CD4-positive, alpha-beta T cell treated with Interleukin-21 for 1 hour (primary cell): Measurements from ENCODE around the gene CTNNA2.

Experiments used
- DNase-seq: peaks from one replicate; pipeline ENCODE4 v3.0.0-alpha.2; 2020

The CTNNA2 gene

GRCh38 chr2:79936715-79937114 lies 423.9 kb downstream of the CTNNA2 start:
- no peak for DNase-seq

DNA sequence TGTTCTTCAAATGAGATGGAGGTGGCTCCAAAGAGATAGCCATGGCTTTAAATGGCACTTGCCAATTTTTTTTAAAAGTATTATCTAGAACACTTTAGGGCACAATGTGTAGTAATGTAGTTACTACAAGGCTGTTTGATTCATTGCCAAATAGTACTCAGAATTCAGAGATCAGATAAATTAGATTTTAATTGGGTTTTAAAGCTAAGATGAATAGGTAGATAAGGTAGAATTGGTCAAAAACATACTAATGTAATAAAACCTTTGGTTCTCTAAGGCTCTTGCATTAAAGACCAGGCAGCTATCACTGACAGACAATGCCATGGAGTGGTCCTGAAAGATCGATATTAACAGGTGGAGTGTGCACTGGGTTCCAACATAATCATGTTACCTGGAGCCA lies 425.8 kb downstream of the CTNNA2 start:
- DNase-seq: no peak

DNA sequence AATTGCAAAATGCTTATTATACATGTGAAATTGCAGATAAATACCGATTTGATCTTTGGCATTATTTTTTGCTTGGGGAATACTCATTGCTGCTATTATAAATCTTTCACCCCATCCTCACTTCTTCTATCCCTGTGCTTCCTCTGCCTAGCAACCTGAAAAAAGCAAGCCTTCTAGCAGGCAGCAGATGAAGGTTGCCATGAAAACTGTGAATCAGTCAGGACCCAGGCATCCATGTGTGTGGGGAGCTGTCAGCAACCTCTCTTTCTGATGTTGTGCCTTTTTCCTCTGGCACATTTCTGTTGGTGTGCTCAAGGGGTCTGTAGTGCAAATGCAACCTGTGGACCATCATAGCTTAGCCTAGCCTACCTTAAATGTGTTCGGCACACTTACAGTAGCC lies 427.5 kb downstream of the CTNNA2 start:
- DNase-seq: no peak

DNA sequence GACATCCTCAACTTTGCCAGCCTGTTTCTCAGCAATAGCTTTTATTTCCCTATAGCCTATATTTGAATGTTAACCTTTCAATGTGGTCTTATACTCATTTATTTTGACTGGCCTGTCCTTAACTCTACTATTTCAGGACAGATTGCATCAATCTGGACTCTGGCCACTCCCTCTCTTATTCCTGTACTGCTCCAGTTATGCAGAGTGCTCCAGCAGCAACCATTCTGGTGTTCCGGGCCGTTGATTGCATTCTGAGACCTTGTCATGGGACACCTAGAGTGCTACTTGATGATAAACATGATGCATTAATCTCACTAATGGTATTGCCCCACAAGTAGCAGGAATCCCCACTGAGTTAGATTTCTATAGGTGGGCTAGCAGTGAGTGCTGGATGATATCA lies 428.3 kb downstream of the CTNNA2 start:
- DNase-seq: no peak

- DNase-seq: no peak
These were observed 431.4 kb downstream of the CTNNA2 start for GRCh38 chr2:79944205-79944604.

GRCh38 chr2:79945653-79946445 lies 433.0 kb downstream of the CTNNA2 start:
- no peak for DNase-seq

DNA sequence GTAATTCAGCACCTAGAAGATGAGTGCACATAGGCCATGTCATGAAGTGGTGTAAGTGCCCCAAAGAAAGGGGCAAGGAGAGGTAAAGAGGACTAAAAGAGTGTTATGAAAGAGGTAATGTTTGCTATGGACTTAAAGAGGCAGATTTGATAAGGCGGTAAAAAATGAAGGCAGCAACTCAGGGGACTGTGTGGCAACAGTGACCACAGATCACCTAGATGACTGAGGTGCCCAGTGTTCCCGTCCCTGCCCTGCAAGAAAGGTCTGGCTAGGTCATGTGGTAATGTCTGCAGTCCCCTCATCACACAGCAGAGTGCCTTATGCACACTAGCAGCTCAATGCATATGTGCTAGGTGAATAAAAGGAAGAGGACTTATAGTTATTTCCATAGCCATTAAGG lies 434.9 kb downstream of the CTNNA2 start:
- DNase-seq: no peak

- DNase-seq: no peak
These were observed 437.7 kb downstream of the CTNNA2 start for GRCh38 chr2:79950526-79950925.

DNA sequence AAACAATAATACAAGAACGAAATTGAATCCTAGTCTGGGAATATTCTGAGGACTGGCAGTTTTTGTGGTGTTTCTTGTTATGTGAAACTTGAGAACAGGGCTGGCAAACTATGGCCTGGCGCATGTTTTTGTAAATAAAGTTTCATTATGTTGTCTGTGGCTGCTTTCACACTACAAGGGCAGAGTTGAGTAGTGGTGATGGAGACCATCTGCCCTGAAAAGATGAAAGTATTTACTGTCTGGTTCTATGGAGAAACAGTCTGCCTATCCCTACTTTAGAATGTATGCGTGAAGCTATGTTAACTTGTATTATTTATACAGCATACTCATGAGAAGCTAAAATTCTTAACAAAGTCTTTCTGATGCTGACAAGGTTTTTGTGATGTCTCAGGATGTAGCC lies 439.8 kb downstream of the CTNNA2 start:
- no peak for DNase-seq

- no peak for DNase-seq
These were observed 447.2 kb downstream of the CTNNA2 start for GRCh38 chr2:79960035-79960434.

DNA sequence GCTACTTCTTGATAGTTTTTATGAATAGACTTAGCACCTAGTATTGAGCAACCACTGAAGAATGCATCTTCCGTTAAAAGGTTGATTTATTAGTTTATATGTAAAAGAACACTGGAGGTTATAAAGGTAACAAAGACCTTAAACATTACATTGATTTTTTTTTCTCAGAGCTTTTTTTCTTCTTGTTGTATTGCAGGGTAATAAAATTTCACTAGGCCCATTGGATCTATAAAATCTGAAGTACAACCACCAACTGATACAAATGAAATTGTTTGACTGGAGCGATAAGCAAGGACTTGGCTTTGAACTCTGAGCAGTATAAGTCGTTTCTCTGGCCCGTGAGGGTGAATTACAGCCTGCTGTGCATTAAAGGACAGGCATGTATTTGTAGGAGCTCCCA lies 447.7 kb downstream of the CTNNA2 start:
- DNase-seq: no peak

GRCh38 chr2:79964966-79965365 lies 452.1 kb downstream of the CTNNA2 start:
- DNase-seq: no peak

GRCh38 chr2:79966369-79966768 lies 453.5 kb downstream of the CTNNA2 start:
- DNase-seq: no peak

- DNase-seq: no peak
These were observed 454.0 kb downstream of the CTNNA2 start for GRCh38 chr2:79966882-79967281.

DNA sequence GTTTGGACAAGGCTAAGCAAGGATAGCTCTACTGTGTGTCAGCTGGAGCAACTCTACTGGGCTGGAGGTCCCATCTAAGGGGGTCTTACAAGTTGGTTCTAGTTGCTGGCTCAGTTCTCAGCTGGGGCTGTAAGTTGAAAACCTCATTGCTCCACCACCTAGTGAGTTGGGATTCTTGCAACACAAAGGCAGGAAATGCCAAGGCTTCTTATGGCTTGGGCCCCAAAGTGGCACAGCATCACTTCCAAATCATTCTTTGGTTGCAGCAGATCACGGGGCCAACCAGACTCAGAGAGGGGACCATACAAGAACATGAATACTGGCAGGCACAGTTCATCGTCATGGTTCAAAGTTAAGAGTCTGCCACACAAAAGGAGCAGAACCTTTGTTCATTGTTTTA lies 459.0 kb downstream of the CTNNA2 start:
- no peak for DNase-seq

DNA sequence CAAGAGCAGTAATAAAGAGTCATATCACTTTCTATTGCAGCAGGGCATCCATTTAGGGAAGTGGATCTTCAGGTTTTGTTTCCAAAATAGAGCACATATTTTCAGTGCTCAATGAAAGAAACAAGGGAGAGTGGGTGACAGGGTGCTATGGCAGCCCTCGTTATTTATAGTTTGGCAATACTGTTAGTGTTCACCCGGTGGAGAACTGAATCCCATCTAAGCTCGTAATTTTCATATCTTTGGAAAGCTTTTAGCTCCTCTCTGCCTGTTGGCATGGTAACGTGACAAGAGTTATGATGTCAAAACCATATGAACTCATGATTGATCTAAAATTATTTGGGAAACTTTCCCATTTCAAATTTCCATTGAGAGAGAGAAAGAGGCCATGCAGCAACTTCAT lies 459.8 kb downstream of the CTNNA2 start:
- no peak for DNase-seq

- no peak for DNase-seq
These were observed 463.1 kb downstream of the CTNNA2 start for GRCh38 chr2:79975791-79976565.

- DNase-seq: no peak
These were observed 464.9 kb downstream of the CTNNA2 start for GRCh38 chr2:79977792-79978191.

DNA sequence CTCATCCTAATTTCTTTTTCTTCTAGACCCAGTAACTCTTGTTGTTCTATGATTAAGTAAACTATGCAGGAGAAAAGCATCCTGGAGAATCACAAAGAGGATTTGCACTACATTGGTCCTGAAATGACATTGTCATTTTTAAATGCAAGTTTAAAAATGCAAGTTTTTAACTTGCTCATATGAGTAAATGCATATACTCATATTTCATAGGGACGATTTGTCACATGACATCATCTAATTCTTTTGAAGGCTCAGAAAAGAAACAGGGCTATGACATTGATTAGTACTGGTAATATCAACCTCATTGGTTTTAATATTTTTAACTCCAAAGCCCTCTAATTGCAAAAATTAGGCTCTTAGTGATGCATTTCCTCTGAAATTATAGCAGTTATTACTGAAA lies 467.3 kb downstream of the CTNNA2 start:
- no peak for DNase-seq

GRCh38 chr2:79980816-79981215 lies 468.0 kb downstream of the CTNNA2 start:
- DNase-seq: no peak

- DNase-seq: no peak
These were observed 468.5 kb downstream of the CTNNA2 start for GRCh38 chr2:79981316-79981715.

DNA sequence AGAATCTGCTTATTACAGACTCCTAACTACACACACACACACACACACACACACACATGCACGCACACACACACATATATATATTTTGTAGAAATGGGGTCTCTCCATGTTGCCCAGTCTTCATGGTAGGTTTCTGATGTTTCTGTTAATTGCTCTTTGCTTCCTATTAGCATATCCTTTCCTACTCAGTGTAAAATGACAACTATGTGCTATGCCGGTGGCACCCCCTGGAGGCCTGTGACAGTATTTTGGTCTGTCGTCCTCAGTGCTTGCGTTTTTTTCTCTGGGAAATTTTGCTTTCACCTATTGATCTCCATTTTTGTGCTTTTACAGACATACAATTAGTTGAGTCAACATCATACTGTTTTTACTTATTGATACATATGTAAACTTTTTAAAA lies 469.6 kb downstream of the CTNNA2 start:
- no peak for DNase-seq

DNA sequence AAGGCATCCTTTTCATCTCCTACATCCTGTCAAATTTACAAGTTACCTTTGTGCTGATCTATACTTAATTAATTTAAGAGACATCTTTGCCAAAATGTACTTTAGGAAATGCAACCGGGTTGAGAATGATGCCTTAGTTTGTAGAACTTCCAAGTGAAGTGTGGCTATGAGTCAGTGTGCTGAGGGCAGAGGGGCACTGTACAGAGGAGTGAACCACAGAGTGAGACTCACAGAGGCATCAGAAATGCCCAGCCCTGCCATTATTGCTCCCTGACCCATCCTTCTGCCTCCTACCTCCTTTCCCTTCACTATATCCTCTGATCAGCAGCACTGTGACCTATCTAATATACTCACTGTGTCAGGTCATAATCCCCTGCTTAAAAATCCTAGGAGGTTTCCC lies 471.6 kb downstream of the CTNNA2 start:
- no peak for DNase-seq

- DNase-seq: no peak
These were observed 472.3 kb downstream of the CTNNA2 start for GRCh38 chr2:79985145-79985544.

GRCh38 chr2:79985571-79985970 lies 472.7 kb downstream of the CTNNA2 start:
- no peak for DNase-seq
